Gastrocnemius medialis (tissue), 4 donors: Measurements from ENCODE around the gene GBP7.

Experiments
- CTCF ChIP-seq, 5 experiments: fragments of 450-650 bp in 3 of 5; fragments of 200-600 bp in 2 of 5; sonication (generic) in 2 of 5; IDR thresholded peaks in 4 of 5; conservative IDR thresholded peaks in 1 of 5; 1 replicate in 4 of 5; 2 replicates in 1 of 5; pipeline ENCODE4 v1.5.1; 2016 to 2019; ENCODE audit warnings: antibody characterized with exemption in 5 of 5, mild to moderate bottlenecking in 3 of 5, moderate library complexity in 3 of 5
- POLR2A ChIP-seq, 2 donors: fragments of 450-650 bp; IDR thresholded peaks; one replicate each; pipeline ENCODE4 v1.6.1; 2017; ENCODE audit warnings: antibody characterized with exemption in 2 of 2, mild to moderate bottlenecking in 2 of 2, moderate library complexity in 2 of 2

- TF ChIP-seq POLR2A (IDR thresholded peaks at IDR 0.05) (no peak), CTCF (IDR thresholded peaks at IDR 0.05 in 4 of 5, conservative IDR thresholded peaks at IDR 0.05 in 1 of 5) (no peak)
Observed at GRCh38 chr1:89174491-89174890, 1.3 kb downstream of the GBP7 start.
